Astrocyte (in vitro differentiated cells and primary cell): ENCODE results near the gene TUFT1. TPM values are rescaled to one million over a fixed set of nuclear protein-coding genes. Genes with fewer than 3 reads are reported as not detected.

Experiments
- DNase-seq: peaks from one replicate; pipeline ENCODE4 v3.0.0-alpha.2; 2010; ENCODE audit warnings: low read depth
- FAIRE-seq: peaks from 2 replicates; lab custom pipeline; 2011; peaks lifted over from hg19 to GRCh38; lab: Jason Lieb, UNC
- H2AFZ ChIP-seq: 2 replicates; pipeline ENCODE4 v1.6.0; 2012; ENCODE audit warnings: low read depth, low read length, inconsistent platforms
- H3K27ac ChIP-seq: 2 replicates; pipeline ENCODE4 v1.5.1; 2011; ENCODE audit warnings: low read depth, low read length, inconsistent platforms
- H3K27me3 ChIP-seq: 2 replicates; pipeline ENCODE4 v1.6.0; 2011; ENCODE audit warnings: low read length, inconsistent platforms; ENCODE audit not compliant: insufficient read depth
- H3K36me3 ChIP-seq: 2 replicates; pipeline ENCODE4 v1.5.1; 2011; ENCODE audit warnings: low read length, inconsistent platforms; ENCODE audit not compliant: insufficient read depth
- H3K4me1 ChIP-seq: 2 replicates; pipeline ENCODE4 v1.5.1; 2011; ENCODE audit warnings: low read length, inconsistent platforms; ENCODE audit not compliant: insufficient read depth
- H3K4me2 ChIP-seq: 2 replicates; pipeline ENCODE4 v1.6.0; 2012; ENCODE audit warnings: low read length, inconsistent platforms
- H3K4me3 ChIP-seq: 2 replicates; pipeline ENCODE4 v1.5.1; 2011; ENCODE audit warnings: low read depth, mild to moderate bottlenecking, low read length, inconsistent platforms; ENCODE audit not compliant: insufficient read depth
- H3K79me2 ChIP-seq: 2 replicates; pipeline ENCODE4 v1.6.0; 2012; ENCODE audit warnings: mild to moderate bottlenecking, low read length, inconsistent platforms; ENCODE audit not compliant: insufficient read depth
- H3K9ac ChIP-seq: 2 replicates; pipeline ENCODE4 v1.6.0; 2012; ENCODE audit warnings: mild to moderate bottlenecking, low read length, inconsistent platforms
- H3K9me3 ChIP-seq: 2 replicates; pipeline ENCODE4 v1.5.1; 2012; ENCODE audit warnings: low read depth, mild to moderate bottlenecking, low read length, inconsistent platforms; ENCODE audit not compliant: insufficient read depth
- H4K20me1 ChIP-seq: 2 replicates; pipeline ENCODE4 v1.6.0; 2012; ENCODE audit warnings: low read length, inconsistent platforms; ENCODE audit not compliant: insufficient read depth
- H3K27ac Mint-ChIP-seq: one replicate; pipeline ENCODE4 v1.8.0; 2021; ENCODE audit warnings: mild to moderate bottlenecking, mixed read lengths; ENCODE audit not compliant: unreplicated experiment
- H3K27me3 Mint-ChIP-seq: one replicate; pipeline ENCODE4 v1.8.0; 2021; ENCODE audit warnings: low read depth, mixed read lengths; ENCODE audit not compliant: unreplicated experiment
- H3K36me3 Mint-ChIP-seq: one replicate; pipeline ENCODE4 v1.8.0; 2021; ENCODE audit warnings: low read depth, mixed read lengths; ENCODE audit not compliant: unreplicated experiment
- H3K4me1 Mint-ChIP-seq: one replicate; pipeline ENCODE4 v1.8.0; 2021; ENCODE audit warnings: low read depth, mixed read lengths; ENCODE audit not compliant: unreplicated experiment
- H3K4me3 Mint-ChIP-seq: one replicate; pipeline ENCODE4 v1.8.0; 2021; ENCODE audit warnings: mild to moderate bottlenecking, moderate library complexity, mixed read lengths; ENCODE audit not compliant: unreplicated experiment
- H3K9me3 Mint-ChIP-seq: one replicate; pipeline ENCODE4 v1.8.0; 2021; ENCODE audit warnings: mild to moderate bottlenecking, mixed read lengths; ENCODE audit not compliant: unreplicated experiment
- CTCF ChIP-seq: IDR thresholded peaks from 2 replicates; pipeline ENCODE4 v1.5.1; 2011; ENCODE audit warnings: low read depth, mild to moderate bottlenecking, inconsistent platforms, low read length, moderate library complexity; ENCODE audit not compliant: insufficient read depth
- EZH2 ChIP-seq: IDR thresholded peaks from 2 replicates; pipeline ENCODE4 v1.6.1; 2012; ENCODE audit warnings: mild to moderate bottlenecking, low read length, inconsistent platforms; ENCODE audit not compliant: insufficient read depth
- microRNA-seq: library from miRNA; unstranded; fragments of <30 nt; microRNA quantifications from one replicate; pipeline ENCODE4 v1.2.0, GENCODE V29; 2020
- total RNA-seq: library from RNA; stranded (reverse); gene quantifications from 2 replicates; pipeline ENCODE4 v1.2.1, GENCODE V29; 2021

TUFT1 gene
- total RNA-seq, 1 donor from 2014 or later: 90.6 TPM

- H3K4me3 ChIP-seq: no peak overlapping the region
- H3K9ac ChIP-seq: no peak overlapping the region
- no peaks in the 10 kb centered on the region for H3K27me3 ChIP-seq
- no peak overlapping the region for H3K4me2 ChIP-seq
- H3K9me3 ChIP-seq: no peaks in the 10 kb centered on the region
- H3K36me3 ChIP-seq: peaks cover 2% of the 10 kb centered on the region
- no peak overlapping the region for H2AFZ ChIP-seq
- Mint-ChIP-seq H3K27me3 (no peaks in the 10 kb centered on the region), H3K9me3 (no peaks in the 10 kb centered on the region), H3K4me3 (no peak overlapping the region), H3K4me1 (peaks cover 5% of the 10 kb centered on the region), H3K36me3 (peaks cover 7% of the 10 kb centered on the region), H3K27ac (no peak overlapping the region)
- peaks cover 16% of the 10 kb centered on the region for H4K20me1 ChIP-seq
- H3K79me2 ChIP-seq: peaks cover 59% of the 10 kb centered on the region
- no peak overlapping the region for H3K27ac ChIP-seq
- H3K4me1 ChIP-seq: no peaks in the 10 kb centered on the region
- no peak for TF ChIP-seq CTCF
- TF ChIP-seq EZH2: no peak
- DNase-seq (no peak), FAIRE-seq (no peak)
These were observed 86.7 kb downstream of the TUFT1 start for GRCh38 chr1:151626740-151627334.

DNA sequence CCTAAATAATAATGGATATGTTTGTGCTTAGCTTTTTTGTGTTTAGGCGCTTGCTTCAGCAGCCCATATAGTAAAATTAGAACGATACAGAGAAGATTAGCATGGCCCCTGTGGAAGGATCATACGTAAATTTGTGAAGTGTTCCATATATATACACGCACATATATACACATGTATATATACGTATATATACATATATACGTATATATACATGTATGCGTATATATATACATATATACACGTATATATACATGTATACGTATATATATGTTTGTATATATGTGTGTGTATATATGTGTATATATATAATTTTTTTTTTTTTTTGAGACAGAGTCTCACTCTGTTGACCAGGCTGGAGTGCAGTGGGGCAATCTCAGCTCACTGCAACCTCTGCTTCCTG lies 89.2 kb downstream of the TUFT1 start:
- Histone ChIP-seq H3K4me1 (no peaks in the 10 kb centered on the region), H3K36me3 (peaks cover 2% of the 10 kb centered on the region), H2AFZ (no peak overlapping the region), H3K9me3 (no peaks in the 10 kb centered on the region), H3K27me3 (no peaks in the 10 kb centered on the region), H4K20me1 (peaks cover 21% of the 10 kb centered on the region), H3K4me2 (no peak overlapping the region), H3K9ac (no peak overlapping the region), H3K27ac (no peak overlapping the region), H3K4me3 (no peak overlapping the region), H3K79me2 (peaks cover 43% of the 10 kb centered on the region)
- Mint-ChIP-seq H3K4me3 (no peak overlapping the region), H3K27ac (no peak overlapping the region), H3K9me3 (no peaks in the 10 kb centered on the region), H3K36me3 (peaks cover 7% of the 10 kb centered on the region), H3K27me3 (no peaks in the 10 kb centered on the region), H3K4me1 (peaks cover 9% of the 10 kb centered on the region)
- FAIRE-seq (no peak), DNase-seq (no peak)
- TF ChIP-seq CTCF (no peak), EZH2 (no peak)

Small RNA genes lying within 50 kb of the gene (microRNA-seq; reads per million reads assigned to microRNA genes)
- gene MIR554: not detected

Other genes starting within 250 kb of the TUFT1 start
- gene PI4KB, start 212.9 kb upstream of the TUFT1 start, total RNA-seq: 59.4 and 67.8 TPM in 2 replicates
- 55.3 and 61.3 TPM in 2 replicates for gene RFX5, start 193.1 kb upstream of the TUFT1 start, total RNA-seq
- 7.2 and 7.3 TPM in 2 replicates for gene SELENBP1, start 167.6 kb upstream of the TUFT1 start, total RNA-seq
- gene PSMB4, start 140.7 kb upstream of the TUFT1 start, total RNA-seq: 314 and 316 TPM in 2 replicates
- gene POGZ, start 80.8 kb upstream of the TUFT1 start, total RNA-seq: 58.8 and 63.9 TPM in 2 replicates
- gene CGN, start 28.9 kb upstream of the TUFT1 start, total RNA-seq: 8.8 and 8.9 TPM in 2 replicates
- gene SNX27, start 71.7 kb downstream of the TUFT1 start, total RNA-seq: 53.1 and 54.5 TPM in 2 replicates
- gene CELF3, start 176.5 kb downstream of the TUFT1 start, total RNA-seq: not detected in 2 replicates
- gene RIIAD1, start 181.2 kb downstream of the TUFT1 start, total RNA-seq: not detected in 2 replicates
- gene MRPL9, start 223.2 kb downstream of the TUFT1 start, total RNA-seq: 58.5 and 70.0 TPM in 2 replicates